Measurements from ENCODE around the gene LGI4. TPM values are rescaled to one million over a fixed set of nuclear protein-coding genes. Genes with fewer than 3 reads are reported as not detected.
"Not testable (repeated sequence)": the region's sequence is repeated elsewhere in the genome, so short reads cannot be mapped to it uniquely, and the experiment has no call there.

The LGI4 gene
- total RNA-seq, 1 donor from 2014 or later = 0.27 TPM

DNA sequence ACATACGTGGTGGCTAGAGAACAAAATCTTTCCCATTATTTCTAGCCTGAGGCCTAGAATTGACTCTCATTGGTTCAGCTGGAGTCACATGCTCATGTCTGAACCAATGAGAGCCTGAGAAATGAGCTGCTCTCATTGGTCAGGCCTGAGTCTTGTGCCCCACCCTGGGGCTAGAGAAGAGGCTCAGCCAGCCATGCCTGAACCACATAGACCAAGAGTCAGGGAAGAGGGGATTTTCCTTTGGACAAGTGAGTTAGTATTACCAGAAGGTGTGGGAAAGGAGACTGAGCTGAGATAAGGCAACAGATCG, 26.5 kb upstream of the LGI4 start:
- intact Hi-C loops (cut with micrococcal nuclease) = no loop called here

DNA sequence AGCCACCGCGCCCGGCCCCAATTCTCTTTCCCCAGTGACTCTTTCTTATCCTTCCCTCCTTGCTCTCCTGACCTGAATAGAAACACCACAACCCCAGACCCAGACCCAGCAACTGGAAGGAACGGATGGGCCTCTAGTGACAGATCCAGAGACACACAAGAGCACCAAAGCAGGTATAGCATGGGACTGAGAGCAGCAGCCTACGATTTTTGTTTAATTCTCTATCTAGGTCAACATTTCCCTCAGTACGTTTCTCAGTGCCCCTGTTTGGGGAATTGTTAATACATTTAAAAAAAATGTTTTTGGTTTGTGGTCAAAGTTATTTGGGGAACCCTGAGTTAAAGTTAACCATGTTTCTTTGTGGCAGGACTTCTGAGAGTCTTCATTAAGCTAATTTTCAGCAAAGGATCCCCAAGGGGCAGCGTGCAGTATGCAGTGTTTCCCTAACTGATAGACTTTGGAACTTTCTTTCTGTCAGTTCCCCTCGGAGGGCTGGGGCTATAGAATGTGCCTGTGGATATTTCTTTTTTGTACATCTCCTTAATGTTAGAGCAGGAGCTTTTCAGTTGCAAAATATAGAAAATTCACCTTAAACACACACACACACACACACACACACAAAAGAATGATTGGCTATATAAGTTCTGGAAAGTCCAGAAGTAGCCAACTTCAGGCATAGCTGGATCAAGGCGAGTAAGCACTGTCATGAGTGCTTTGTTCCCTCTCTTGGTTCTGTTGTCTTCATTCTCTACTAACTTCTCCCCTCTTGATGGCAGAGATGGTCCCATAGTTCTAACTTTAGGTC, 26.0 kb upstream of the LGI4 start:
- intact Hi-C loops (cut with micrococcal nuclease) = no loop called here

DNA sequence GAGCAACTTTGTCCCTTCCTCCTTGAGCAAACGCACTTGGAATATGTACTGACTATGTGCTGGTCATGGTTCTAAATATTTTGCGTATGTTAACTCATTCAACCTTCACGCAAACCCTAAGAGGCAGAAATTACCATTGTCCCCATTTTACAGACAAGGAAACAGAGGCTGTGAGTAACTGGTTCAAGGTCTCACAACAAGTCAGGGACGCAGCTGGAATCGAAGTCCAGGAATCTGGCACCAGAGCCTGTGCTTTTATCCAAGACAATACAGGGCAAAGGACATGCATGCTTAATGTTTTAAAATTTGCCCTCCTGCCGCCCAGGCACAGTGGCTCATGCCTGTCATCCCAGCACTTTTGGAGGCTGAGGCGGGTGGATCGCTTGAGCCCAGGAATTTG, 24.7 kb upstream of the LGI4 start:
- intact Hi-C loops (cut with micrococcal nuclease) = no loop called here

DNA sequence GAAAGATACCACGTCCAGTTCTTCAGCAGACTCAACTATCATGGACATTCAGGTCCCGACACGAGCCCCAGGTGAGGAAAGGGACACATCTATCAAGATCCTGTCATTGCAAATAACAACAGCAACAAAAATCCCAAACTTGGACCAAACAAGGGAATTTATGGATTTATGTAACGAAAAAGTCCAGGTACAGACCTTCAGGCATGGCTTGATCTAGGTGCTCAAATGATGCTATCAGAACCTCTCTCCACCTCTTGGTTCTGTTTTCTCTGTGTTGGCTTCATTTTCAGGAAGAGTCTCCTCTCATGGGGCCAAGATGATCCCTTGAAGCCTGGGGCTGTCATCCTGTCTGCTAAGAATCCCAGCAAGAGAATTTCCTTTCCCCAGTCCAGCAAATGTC, 22.6 kb upstream of the LGI4 start:
- intact Hi-C loops (cut with micrococcal nuclease) = no loop called here

DNA sequence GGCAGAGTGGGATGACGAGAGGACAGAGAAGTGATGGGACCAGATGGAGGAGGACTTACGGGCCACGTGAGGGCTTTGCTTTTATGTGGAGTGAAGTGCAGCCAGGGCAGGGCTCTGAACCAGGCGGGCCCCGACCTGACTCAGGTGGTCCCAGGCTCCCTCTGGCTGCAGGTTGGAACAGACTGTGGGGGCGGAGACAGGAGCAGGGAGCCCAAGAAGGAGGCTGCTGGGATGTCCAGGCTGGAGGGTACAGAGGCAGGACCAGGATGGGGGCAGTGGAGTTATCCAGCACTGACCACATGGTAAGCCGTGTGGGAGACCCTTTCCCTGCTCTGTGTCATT, 21.8 kb upstream of the LGI4 start:
- intact Hi-C loops (cut with micrococcal nuclease) = no loop called here

DNA sequence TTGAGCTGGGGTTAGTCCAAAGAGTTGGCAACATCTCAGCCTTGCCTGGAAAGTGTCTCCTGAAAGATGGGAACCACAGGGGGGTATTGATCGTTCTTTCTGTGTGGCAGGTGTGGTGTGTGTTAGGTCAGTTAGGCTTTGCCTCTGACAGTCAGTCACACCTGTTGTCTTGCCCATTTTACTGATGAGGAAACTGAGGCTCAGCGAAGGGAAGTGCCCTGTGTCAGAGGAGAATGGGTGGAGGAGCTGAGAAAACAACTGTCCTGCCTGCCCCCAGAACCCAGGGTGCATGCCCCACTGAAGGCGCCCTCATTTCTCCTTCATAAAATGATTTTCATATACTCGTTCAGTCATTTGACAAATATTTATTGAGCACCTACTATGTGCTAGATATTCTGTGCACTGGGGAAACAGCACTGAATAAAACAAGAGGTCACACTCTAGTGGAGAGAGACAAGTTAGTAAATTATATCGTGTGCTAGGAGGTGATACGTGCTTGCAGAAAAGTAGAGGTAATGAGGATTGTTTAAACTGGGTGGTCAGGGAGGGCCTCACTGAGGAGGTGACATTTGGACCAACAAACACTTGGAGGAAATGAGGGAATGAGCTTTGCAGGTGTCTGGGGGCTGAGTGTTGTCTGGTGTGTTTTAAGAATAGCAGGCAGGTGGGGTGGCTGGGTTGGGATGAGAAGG, 21.3 kb upstream of the LGI4 start:
- intact Hi-C loops (cut with micrococcal nuclease) = loop anchor here (2.0 kb wide), 1 partner anchor 51 kb away; no protein-coding TSS in a partner anchor

DNA sequence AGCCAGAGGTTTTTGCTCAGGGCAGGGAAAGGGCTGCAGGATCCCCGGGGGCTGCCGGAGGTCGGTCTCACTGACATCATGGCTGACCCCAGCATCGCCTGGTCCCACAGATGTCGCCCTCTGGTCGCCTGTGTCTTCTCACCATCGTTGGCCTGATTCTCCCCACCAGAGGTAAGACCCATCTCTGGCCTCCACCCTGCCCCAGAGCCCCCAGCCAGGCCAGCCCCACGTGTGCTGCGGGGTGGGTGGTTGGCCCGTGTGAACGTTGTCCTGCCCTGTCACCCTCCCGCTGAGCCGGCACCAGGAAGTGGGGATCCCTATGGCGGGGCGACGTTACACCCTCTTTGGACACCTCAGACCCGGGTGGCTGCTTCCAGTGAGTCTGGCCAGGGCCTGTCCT, 20.6 kb upstream of the LGI4 start:
- intact Hi-C loops (cut with micrococcal nuclease) = loop anchor here (2.0 kb wide), 1 partner anchor 51 kb away; no protein-coding TSS in a partner anchor

DNA sequence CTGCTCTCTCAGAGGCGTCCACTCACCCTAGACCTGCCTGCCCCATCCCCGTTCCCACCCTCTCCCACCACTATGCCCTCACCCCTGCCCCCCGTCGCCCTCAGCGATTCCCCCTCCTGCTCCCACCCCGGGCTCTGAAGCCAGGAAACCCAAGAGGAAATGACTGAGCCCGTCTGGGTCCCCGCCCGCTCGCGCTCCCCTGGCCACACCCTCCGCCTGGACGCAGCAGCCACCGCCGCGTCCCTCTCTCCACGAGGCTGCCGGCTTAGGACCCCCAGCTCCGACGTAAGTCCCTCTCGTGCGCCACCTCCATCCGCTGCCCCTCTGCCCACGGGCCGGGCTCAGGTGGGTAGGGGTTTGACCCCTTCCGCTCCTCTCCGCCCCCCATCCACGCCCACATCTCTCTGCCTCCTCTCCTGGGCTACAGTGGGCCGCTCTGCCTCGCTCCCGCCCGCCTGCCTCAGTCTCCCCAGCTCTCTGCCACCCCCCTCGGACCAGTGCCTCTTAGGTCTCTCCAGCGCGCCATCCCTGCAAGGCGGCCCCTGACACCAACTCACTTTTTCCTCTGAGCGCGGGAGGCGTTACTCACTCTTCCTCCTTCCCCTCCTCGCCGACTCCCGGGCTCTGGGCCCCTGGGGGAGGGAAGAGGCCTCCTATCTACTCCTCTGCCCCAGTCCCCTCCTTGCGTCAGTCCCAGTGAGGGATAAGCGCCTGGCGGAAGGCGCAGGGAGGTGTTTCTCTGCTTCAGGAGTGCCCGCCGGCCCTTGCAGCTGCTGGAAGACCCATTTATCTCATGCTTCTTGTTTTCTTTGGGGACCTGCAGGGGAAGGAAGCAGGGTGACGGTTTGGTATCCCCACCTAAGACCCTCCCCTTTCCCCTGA, 19.9 kb upstream of the LGI4 start, which contains the start of gene FXYD5:
Gene FXYD5 (plus strand): TSS at position 211 of the 882 bp plus-strand sequence. CDS start 816 bp downstream, outside the sequence.
- intact Hi-C loops (cut with micrococcal nuclease) = loop anchor here (1.0 to 2.0 kb wide), 3 partner anchors 13 to 57 kb away; no protein-coding TSS in a partner anchor

DNA sequence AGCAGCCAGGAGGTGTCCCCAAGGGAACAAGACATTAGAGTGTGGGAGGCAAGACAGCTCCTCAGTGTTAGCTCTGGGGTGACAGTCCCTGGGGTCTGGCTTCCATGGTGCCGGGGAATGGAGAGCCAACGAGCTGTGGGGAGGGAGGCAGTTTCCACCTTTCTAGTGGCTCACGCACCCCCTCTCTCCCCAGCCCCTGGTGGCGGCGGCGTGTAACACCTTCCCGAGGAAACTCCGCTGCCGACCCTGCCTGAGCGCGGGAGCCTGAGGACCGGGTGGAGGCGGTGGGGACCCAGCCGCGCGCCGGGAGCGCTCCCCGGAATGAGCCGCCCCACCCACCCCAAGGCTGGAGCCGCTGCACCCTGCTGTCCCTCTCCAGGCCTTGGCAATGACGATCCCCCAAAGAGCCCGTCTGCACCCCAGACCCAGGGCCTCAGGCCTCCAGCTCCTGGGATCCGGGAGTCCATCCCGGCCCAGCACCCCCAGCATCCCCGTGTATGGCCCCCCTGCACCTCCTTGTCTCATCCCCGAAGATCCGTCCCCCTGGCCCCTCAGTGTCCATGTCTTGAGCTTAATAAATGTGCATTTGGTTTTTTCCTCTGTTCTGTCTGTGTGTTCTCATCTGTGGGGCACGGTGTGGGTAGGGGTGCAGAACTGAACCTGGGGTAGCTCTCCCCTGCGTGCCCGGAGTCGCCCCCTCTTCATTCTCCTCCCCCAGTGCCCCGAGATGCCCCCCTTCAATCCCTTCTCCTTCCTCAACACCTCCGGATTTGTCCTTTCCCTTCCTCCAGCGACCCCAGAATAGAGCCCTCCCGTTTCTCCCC, 19.1 kb upstream of the LGI4 start:
- intact Hi-C loops (cut with micrococcal nuclease) = loop anchor here (1.0 to 2.0 kb wide), 3 partner anchors 13 to 57 kb away; no protein-coding TSS in a partner anchor

DNA sequence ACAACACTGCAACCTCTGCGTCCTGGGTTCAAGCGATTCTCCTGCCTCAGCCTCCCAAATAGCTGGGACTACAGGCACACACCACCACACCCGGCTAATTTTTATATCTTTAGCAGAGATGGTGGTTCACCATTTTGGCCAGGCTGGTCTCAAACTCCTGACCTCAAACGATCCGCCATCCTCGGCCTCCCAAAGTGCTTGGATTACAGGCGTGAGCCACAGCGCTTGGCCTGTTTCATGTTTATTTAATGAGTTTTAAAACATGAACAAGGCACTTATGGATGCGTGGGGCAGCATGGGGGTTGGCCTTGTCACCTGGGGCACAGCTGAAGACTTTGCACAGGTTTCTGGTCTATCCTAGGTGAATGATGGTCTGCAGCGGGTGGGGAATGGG, 18.3 kb upstream of the LGI4 start:
- intact Hi-C loops (cut with micrococcal nuclease) = not testable (repeated sequence)

DNA sequence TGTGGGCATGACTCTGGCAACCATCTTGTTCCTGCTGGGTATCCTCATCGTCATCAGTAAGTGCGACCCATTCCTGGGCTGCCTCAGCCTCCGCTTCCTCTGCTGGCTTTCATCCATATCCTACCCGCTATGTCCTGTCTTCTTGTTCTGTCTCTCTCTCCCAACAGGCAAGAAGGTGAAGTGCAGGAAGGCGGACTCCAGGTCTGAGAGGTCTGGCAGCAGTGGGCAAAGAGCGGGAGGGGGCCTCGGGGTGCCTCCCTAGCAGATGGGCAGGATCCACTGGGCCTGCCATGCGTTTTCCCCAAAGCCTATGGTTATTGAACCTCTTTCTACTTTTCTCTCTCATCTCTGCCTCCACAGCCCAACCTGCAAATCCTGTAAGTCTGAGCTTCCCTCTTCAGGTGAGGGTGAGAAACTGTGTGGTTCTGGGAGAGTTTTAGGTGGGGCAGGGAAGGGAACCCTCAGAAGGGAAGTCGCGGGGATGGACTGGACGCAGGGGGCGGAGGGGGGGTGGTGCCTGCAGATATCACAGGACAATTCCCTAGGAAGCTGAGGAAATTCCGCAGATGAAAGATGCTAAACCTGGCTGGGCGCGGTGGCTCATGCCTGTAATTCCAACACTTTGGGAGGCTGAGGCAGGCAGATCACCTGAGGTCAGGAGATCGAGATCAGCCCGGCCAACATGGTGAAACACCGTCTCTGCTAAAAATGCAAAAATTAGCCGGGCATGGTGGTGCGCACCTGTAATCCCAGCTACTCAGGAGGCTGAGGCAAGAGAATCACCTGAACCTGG, 16.6 kb upstream of the LGI4 start:
- intact Hi-C loops (cut with micrococcal nuclease) = no loop called here

DNA sequence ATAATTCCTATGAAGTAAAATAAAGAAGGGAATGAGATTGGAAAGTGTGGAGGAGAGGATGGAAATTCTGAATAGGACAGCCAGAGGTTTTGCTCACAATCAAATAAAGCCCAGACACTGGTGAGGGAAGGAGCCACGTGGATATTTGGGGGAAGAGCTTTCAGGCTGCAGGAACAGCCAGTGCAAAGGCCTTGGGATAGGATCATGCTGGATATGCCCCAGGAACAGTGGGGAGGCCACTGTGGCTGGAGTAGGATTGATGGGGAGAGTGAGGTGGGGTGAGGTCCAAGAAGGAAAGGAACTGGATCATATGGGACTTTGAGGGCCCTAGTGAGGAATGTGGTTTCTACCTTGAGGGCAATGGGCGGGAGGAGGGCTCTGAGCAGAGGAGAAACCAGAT, 15.6 kb upstream of the LGI4 start:
- intact Hi-C loops (cut with micrococcal nuclease) = no loop called here

DNA sequence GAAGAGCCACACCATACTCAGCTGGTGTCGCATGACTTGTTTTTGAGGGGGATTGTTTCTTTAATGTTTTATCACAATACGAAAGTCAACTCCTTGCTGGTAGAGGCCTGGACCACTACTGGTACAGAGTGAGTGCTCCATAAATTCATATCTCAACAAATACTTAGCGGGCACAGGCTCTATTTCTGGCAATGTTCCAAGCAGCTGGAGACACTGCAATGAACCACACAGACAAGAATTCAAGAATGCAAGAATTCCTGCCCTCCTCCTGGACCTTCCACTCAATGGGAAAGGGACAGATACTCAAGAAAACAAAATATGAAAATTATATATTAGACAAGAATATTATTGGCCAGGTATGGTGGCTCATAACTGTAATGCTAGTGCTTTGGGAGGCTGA, 14.6 kb upstream of the LGI4 start:
- intact Hi-C loops (cut with micrococcal nuclease) = no loop called here

DNA sequence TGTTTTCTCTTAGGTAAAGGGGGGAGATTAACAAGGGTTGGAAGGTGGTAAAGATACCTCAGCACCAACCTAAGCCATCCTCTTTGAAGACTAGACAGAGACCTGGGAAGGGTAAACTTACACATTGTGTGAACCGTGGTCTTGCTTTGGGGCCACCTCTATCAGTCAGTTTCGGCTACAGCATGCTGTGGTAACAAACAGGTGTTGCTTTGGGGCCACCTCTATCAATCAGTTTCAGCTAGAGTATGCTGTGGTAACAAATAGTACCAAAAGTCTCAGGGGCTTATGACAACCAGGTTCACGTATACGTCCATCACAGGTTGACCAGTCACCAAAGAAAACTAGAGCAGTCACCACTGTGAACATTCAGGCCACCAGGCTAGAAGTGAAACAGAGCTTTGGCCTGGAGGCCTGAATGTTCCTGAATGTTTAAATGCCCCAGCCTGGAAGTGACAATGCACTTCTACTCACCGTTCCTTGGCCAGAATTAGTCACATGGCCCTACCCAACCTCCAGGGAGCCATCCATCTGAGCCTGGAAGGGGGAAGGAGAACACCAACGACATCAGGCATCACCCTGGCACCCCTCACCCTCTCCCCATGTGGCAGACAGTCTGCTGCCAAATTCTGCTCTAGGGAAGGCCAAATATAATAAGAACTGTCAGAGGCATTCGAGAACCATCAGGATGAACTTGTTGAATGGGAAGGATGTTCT, 12.0 kb upstream of the LGI4 start:
- intact Hi-C loops (cut with micrococcal nuclease) = no loop called here

DNA sequence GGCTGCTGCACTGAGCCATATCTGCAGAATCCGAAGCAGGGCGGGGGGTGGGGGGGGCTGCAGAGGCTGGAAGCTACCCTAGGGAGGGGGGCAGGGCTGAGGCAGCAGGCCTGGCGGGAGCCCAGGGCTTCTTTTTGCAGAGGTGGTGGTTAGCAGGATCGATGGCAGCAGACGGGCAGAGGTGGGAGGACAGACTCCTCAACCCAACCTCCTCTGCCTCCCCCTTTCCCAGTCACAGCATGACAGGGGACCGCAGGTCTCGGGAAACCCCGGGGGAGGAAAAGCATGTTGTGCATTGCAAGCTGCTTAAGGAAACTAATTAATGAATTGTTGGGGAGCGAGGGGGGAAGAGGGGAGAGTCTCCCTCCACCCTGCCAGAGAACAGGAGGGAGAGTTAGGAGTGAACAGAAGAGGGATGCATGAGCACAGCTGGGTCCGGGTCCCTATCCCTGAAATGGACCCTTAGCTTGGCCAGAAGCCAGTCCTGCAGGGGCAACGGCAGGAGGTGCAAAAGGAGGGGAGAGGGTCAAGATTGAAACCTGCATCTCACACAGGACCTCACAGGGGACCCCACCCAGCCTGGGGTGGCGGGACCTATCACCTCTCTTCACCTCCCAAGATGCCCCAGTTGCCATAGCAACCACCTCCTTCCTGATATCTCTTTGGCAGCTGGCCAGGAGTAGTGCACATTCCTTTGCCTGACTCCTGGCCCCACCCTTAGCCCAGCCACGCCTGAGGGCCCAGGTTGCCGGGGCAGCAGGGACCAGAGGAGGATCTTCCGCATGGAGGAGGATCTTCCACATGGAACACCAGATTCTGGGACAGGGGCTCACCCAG, 10.0 kb upstream of the LGI4 start:
- intact Hi-C loops (cut with micrococcal nuclease) = no loop called here

DNA sequence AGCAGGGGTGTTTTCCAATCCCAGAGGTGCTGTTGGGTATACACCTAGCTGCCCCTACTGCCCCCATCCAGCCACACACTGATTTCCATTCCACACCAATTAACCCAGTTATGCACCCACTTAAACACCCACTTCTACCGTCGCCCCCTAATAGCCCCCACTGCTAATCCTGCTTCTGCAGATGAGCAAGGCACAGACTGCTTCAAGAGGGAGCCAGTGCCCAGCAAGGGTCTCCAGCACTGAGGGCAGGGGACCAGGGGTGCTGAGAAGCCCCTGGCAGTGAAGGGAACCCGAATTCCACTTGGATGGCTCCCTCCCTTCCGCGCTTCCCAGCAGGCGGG, 9.4 kb upstream of the LGI4 start:
- intact Hi-C loops (cut with micrococcal nuclease) = no loop called here

DNA sequence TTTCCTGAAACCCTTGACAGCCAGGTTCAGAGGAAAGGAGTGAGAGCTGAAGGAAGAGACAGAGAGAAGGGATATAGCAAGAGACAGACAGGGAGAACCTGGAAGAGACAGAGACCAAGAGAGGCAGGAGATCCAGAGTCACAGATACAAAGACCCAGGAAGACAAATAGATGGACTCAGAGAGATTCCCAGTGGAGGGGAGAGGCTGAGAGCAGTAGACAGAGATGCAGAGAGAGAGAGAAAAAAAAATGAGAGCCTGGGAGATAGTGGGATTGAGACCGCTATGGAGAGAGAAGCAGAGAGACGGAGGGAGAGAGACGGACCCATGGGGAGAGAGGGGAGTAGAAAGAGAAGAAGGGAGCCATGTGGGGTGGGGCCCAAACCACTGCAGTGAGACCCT, 9.0 kb upstream of the LGI4 start:
- intact Hi-C loops (cut with micrococcal nuclease) = no loop called here

DNA sequence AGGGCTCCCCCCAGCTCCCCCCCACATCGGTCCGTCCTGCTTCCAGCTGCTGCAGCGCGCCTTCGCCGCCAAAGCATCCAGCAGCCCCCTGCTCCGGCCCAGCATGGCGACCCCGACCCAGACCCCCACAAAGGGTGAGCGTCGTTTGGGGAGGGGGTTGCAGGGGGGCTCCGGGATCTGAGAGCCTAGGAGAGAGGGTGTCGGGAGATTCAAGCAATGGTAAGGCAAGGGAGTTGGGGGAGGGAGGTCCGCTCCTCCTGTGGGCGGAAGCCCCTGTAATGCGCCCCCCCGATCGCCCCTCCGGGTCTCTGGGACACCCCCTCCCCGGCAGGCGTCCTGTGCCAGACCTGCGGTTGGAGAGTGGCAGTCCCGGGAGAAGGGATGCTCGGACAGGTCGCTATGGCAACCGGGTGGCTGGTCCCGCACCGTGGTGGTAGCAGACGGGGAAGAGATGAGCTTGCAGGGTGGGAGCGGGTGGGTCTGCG, 8.4 kb upstream of the LGI4 start, which contains the start of gene FXYD7:
Gene FXYD7 (plus strand): TSS at position 25 of the 485 bp plus-strand sequence. CDS start 79 bp downstream, at position 104.
- intact Hi-C loops (cut with micrococcal nuclease) = no loop called here
